HUES6 (cell line): ENCODE results near the gene TIMM22.
"Not testable (repeated sequence)": the region's sequence is repeated elsewhere in the genome, so short reads cannot be mapped to it uniquely, and the experiment has no call there.

Experiments
- H3K27ac ChIP-seq: 2 replicates; pipeline ENCODE4 v1.7.0; 2013; ENCODE audit warnings: low read depth, mild to moderate bottlenecking, low read length, inconsistent platforms
- H3K27me3 ChIP-seq: 2 replicates; pipeline ENCODE4 v1.6.1; 2013; ENCODE audit warnings: low read length; ENCODE audit not compliant: control insufficient read depth, insufficient read depth
- H3K36me3 ChIP-seq: 2 replicates; pipeline ENCODE4 v1.6.1; 2013; ENCODE audit warnings: low read length; ENCODE audit not compliant: control insufficient read depth, insufficient read depth
- H3K4me1 ChIP-seq: 2 replicates; pipeline ENCODE4 v1.6.1; 2013; ENCODE audit warnings: low read length; ENCODE audit not compliant: control insufficient read depth, insufficient read depth
- H3K4me3 ChIP-seq: 2 replicates; pipeline ENCODE4 v1.5.1; 2013; ENCODE audit warnings: low read depth, low read length
- H3K9ac ChIP-seq: one replicate; pipeline ENCODE4 v1.6.1; 2013; ENCODE audit warnings: mild to moderate bottlenecking, low read length
- H3K9me3 ChIP-seq: 2 replicates; pipeline ENCODE4 v1.6.1; 2013; ENCODE audit warnings: low read depth, low read length; ENCODE audit not compliant: control insufficient read depth, insufficient read depth

The TIMM22 gene

GRCh38 chr17:983921-984320 lies 13.0 kb upstream of the TIMM22 start:
- H3K4me3 ChIP-seq = no peak overlapping the region
- H3K27me3 ChIP-seq = no peaks in the 10 kb centered on the region
- peaks cover 3% of the 10 kb centered on the region for H3K4me1 ChIP-seq
- H3K36me3 ChIP-seq = no peaks in the 10 kb centered on the region
- H3K27ac ChIP-seq = no peak overlapping the region
- H3K9me3 ChIP-seq = no peaks in the 10 kb centered on the region
- no peak overlapping the region for H3K9ac ChIP-seq

DNA sequence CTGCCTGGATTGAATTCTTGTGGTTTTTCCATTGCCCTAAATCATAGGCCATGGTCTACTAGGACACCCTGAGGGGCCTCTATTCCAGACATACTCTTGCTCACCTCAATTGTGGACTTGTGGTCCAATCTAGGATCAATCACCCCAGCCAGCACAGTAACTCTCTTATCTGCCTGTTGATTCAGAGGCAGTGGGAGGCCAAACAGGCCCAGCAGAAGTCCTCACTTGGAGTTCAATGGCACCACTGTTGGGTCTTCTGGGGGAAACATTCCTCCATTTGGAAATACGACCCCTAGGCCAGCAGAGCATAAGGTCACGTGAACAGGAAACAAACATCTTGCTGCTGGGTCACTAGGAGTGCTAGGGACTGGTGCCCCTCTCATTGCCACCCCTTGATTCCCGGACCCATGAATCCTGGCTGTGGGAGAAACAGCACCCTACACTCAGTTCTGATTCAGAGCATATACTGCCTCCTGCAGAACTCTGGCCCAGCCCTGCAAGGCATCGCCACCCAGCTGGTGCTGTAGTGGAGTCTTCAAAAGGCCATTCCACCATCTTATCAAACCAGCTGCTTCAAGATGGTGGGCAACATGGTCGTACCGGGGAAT lies 10.5 kb upstream of the TIMM22 start:
- Histone ChIP-seq H3K4me1 (no peaks in the 10 kb centered on the region), H3K9me3 (no peaks in the 10 kb centered on the region), H3K4me3 (no peak overlapping the region), H3K36me3 (no peaks in the 10 kb centered on the region), H3K27ac (no peak overlapping the region), H3K27me3 (no peaks in the 10 kb centered on the region), H3K9ac (no peak overlapping the region)

GRCh38 chr17:987931-988330 lies 9.0 kb upstream of the TIMM22 start:
- Histone ChIP-seq H3K9ac (no peak overlapping the region), H3K4me1 (no peaks in the 10 kb centered on the region), H3K27ac (no peak overlapping the region), H3K36me3 (no peaks in the 10 kb centered on the region), H3K9me3 (no peaks in the 10 kb centered on the region), H3K4me3 (no peak overlapping the region), H3K27me3 (no peaks in the 10 kb centered on the region)

- no peak overlapping the region for H3K9ac ChIP-seq
- no peaks in the 10 kb centered on the region for H3K4me1 ChIP-seq
- no peaks in the 10 kb centered on the region for H3K36me3 ChIP-seq
- no peak overlapping the region for H3K27ac ChIP-seq
- H3K9me3 ChIP-seq = no peaks in the 10 kb centered on the region
- no peaks in the 10 kb centered on the region for H3K27me3 ChIP-seq
- H3K4me3 ChIP-seq = no peak overlapping the region
These were observed 8.4 kb upstream of the TIMM22 start for GRCh38 chr17:988561-988960.

- no peak overlapping the region for H3K4me3 ChIP-seq
- H3K27me3 ChIP-seq = no peaks in the 10 kb centered on the region
- H3K4me1 ChIP-seq = peaks cover 3% of the 10 kb centered on the region; the same call in 1 of the 2 replicates
- H3K9me3 ChIP-seq = no peaks in the 10 kb centered on the region
- no peak overlapping the region for H3K27ac ChIP-seq
- H3K36me3 ChIP-seq = peaks cover 3% of the 10 kb centered on the region; the same call in 1 of the 2 replicates
- H3K9ac ChIP-seq = no peak overlapping the region
These were observed 4.0 kb upstream of the TIMM22 start for GRCh38 chr17:992933-993332.

- H3K4me1 ChIP-seq, H3K9ac ChIP-seq: not testable (repeated sequence)
These were observed 1.6 kb upstream of the TIMM22 start for GRCh38 chr17:995324-995723.

DNA sequence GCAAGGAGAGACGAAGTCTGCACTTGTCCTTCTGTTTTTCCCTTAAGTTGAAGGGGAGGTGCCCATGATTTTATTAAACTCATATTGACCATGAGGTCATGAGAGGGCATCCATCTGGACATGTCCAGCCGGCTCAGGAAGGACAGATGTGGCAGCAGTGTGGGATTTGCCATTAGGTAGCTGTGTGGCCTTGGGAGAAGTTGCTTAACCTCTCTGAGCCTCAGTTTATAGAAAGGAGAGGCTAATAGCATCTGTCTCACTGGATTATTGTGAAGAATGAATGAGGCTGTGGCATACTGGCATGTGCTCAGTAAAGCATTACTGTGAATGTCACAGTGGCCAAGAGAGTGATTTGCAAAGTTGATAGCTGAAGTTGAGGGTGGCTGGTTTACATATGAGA lies 1.2 kb downstream of the TIMM22 start:
- Histone ChIP-seq H3K4me3 (peak overlapping the region; percentile 96), H3K9ac (no peak overlapping the region), H3K9me3 (no peaks in the 10 kb centered on the region), H3K36me3 (peaks cover 39% of the 10 kb centered on the region), H3K27me3 (no peaks in the 10 kb centered on the region), H3K27ac (no peak overlapping the region), H3K4me1 (peaks cover 5% of the 10 kb centered on the region; the same call in 1 of the 2 replicates)

More at GRCh38 chr17:995324-995723, 1.6 kb upstream of the TIMM22 start:
- not testable (repeated sequence) for H3K9me3 ChIP-seq, H3K27ac ChIP-seq, H3K4me3 ChIP-seq, H3K27me3 ChIP-seq
- H3K36me3 ChIP-seq = peaks cover 11% of the 10 kb centered on the region

- Histone ChIP-seq H3K27ac (no peak overlapping the region), H3K9me3 (no peaks in the 10 kb centered on the region), H3K4me1 (peaks cover 5% of the 10 kb centered on the region; the same call in 1 of the 2 replicates), H3K36me3 (peaks cover 55% of the 10 kb centered on the region), H3K27me3 (no peaks in the 10 kb centered on the region), H3K9ac (no peak overlapping the region), H3K4me3 (no peak overlapping the region)
These were observed 3.9 kb downstream of the TIMM22 start for GRCh38 chr17:1000597-1001461.

- Histone ChIP-seq H3K4me3 (no peak overlapping the region), H3K9me3 (no peaks in the 10 kb centered on the region), H3K9ac (no peak overlapping the region), H3K4me1 (peaks cover 5% of the 10 kb centered on the region; the same call in 1 of the 2 replicates), H3K27me3 (no peaks in the 10 kb centered on the region), H3K27ac (no peak overlapping the region), H3K36me3 (peaks cover 57% of the 10 kb centered on the region)
These were observed 4.9 kb downstream of the TIMM22 start for GRCh38 chr17:1001640-1002411.

GRCh38 chr17:1002412-1002753 lies 5.5 kb downstream of the TIMM22 start:
- no peak overlapping the region for H3K9ac ChIP-seq
- H3K27me3 ChIP-seq = no peaks in the 10 kb centered on the region
- H3K27ac ChIP-seq = no peak overlapping the region

More at GRCh38 chr17:1002412-1002753, 5.5 kb downstream of the TIMM22 start:
- H3K4me1 ChIP-seq = peaks cover 5% of the 10 kb centered on the region; the same call in 1 of the 2 replicates
- H3K4me3 ChIP-seq = no peak overlapping the region
- H3K9me3 ChIP-seq = no peaks in the 10 kb centered on the region
- H3K36me3 ChIP-seq = peaks cover 59% of the 10 kb centered on the region
